HG03457 (cell line): ENCODE measurements around the gene YWHAQ.
A peak's percentile ranks its signal among the peaks of the same experiment; 100 is the strongest.
"Not testable (repeated sequence)": the region's sequence is repeated elsewhere in the genome, so short reads cannot be mapped to it uniquely, and the experiment has no call there.

Source experiments
- ATAC-seq: cut with Tn5 transposase; IDR thresholded peaks from one replicate; pipeline ENCODE4 v1.9.1; 2021; ENCODE audit warnings: moderate number of reproducible peaks; ENCODE audit not compliant: unreplicated experiment

The YWHAQ gene

DNA sequence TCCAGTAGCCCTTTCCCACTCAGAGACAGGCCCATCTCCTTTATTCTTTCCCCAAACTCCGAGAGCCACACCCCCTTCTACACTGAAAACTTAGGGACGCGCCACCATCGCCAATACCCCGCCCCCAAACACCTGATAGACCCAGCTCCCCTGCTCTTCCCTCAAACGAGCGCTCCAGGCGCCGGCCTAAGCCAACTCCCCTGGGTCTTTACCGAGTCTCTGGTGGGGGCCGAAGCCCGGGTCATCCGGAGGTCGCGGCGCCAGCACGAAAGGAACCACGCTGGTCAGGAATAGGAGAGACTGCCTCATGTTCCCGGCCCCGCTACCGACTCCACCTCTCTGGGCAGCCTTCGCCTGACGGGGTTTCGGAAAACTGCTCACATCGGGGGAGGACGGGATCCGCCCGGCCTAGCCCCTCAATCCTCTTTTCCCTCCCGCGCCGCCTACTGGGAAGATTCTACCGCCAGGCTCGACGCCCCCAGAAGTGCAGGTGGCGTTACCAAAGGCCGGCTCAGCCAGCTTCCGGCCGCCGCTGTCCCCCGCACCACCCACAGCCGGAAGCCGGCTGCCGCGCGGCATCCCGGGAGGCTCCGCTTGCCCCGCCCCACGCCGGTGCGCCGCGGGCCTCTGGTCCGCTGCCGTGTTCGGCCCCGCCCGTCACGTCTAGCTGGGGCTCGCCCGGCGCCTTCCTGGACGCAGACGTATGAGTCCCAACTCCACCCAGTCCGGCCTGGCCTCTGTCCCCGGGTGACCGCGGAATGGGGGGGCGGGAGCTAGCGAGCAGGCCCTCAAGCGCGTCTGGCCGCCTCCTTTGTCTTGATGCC, 75.3 kb downstream of the YWHAQ start, which contains the start of gene ADAM17:
Gene ADAM17 (minus strand): TSS at position 534 of the 824 bp plus-strand sequence. CDS start 225 bp downstream, at position 309.
- ATAC-seq = peak; percentile 79

- no peak for ATAC-seq
Observed at GRCh38 chr2:9554921-9555296, 75.9 kb downstream of the YWHAQ start.

- ATAC-seq = no peak
Observed at GRCh38 chr2:9552219-9553178, 78.3 kb downstream of the YWHAQ start.

GRCh38 chr2:9550859-9551391, 79.9 kb downstream of the YWHAQ start:
- ATAC-seq = not testable (repeated sequence)

DNA sequence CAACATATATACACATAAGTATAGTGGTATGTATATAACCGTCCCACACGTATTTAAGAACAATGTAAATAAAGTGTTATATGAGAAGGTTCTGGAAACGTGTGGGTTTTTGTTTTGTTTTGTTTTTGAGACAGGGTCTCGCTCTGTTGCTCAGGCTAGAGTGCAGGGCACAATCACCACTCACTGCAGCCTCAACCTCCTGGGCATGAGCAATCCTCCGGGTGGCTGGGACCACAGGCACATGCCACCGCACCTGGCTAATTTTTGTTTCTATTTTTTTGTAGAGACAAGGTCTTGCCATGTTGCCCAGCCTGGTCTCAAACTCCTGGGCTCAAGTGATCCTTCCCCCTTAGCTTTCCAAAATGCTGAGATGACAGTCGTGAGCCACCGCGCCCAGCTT, 81.4 kb downstream of the YWHAQ start:
- no peak for ATAC-seq

DNA sequence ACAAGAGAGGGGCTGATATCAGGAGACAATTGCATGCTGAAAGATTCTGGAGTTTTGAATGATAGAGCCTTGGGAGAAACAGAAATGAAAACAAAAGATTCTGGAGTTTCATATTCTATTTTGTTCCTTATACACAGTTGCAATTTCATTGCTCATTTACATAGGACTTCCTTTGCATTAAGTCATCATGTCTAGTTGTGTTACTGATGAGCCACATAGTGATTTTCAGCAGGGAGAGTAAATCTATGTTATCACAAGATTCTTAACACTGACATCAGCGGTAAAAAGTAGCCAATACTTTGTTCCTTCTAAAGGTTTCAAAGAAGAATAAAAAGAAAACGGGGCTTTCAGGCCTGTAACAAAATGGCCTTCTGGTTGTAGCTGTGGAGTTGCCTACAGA, 82.3 kb downstream of the YWHAQ start:
- peak; percentile 38 for ATAC-seq

GRCh38 chr2:9547262-9547991, 83.4 kb downstream of the YWHAQ start:
- ATAC-seq = no peak

DNA sequence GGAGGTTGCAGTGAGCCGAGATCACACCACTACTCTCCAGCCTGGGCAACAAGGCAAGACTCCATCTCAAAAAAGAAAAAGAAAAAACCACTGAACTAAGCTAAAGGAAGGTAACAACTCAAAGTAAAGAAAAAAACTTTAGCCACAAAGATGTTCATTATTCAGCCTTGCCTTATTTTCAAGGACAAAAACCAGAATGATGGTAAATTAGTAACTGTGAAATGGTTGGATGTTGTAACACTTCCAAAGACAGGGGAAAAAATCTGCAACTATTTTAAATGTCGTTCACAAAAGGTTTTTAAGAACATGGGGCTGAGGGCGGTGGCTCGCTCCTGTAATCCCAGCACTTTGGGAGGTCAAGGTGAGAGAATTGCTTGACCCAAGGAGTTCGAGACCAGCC, 85.3 kb downstream of the YWHAQ start:
- no peak for ATAC-seq

- ATAC-seq = no peak
Observed at GRCh38 chr2:9543557-9543956, 87.2 kb downstream of the YWHAQ start.

- no peak for ATAC-seq
Observed at GRCh38 chr2:9539531-9539930, 91.3 kb downstream of the YWHAQ start.

DNA sequence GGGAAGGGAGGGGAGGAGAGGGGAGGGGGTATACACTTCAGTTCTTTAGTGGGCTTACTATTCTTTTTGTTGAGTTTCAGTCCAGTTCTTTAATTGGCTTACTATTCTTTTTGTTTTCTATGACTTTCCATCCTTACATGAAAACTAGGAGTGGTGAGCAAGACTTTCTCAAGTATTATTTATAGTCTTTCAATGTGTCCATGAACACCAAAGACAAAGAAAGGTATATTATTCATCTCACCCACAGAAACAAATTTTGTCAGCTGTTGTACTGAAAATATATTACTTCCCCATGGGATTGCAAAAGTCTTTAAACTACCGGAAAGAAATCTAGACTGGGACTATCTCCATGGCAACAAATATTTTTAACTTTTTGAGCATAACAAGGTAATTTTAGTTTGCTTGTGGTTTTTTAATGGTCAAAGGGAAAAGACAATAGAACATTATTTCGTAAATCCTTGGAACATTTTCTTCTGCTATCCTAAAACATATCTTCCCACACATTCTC, 92.7 kb downstream of the YWHAQ start:
- no peak for ATAC-seq

DNA sequence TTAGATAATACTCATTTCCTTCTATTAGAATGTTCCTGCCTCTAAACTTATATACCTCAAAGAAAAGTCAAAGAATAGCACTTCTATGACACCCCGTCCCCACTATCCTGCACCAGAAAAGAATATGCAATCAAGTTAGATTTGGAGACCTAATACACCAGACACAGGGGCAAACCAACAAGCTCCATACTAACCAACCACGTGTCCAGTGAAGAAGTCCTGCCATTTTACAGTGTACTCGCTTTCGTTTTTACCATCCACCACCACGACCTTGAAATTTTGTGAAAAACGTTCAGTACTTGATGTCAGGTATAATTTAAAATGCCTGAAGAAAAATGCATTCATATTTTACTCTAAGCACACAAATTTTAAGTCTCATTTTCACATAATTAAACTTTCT, 94.3 kb downstream of the YWHAQ start:
- ATAC-seq = no peak

DNA sequence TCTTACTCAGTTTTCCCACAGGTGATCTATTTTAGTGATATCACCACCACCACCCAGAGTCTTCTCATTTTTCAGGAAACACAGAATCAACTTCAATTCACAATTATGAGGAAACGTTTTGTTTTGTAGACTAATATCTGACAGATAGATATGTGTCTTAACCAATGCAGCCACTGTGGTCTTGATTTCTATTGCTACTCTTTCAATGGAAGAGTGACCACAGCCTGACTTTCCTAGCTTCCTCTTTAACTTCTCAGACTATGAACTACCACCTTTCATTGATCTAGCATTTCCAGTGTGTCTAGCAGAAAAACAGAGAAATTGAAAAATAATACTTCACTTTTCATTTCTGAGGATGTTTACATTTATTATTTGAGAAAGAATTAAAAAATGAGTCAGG, 95.6 kb downstream of the YWHAQ start:
- no peak for ATAC-seq
